SHP77 (cell line): ENCODE data around the gene ASMTL.
"Not testable (repeated sequence)": the region's sequence is repeated elsewhere in the genome, so short reads cannot be mapped to it uniquely, and the experiment has no call there.

Experiments used
- DNase-seq, 2 experiments: peaks; one replicate each; lab custom pipeline; 2025; lab: John Stamatoyannopoulos, UW

Gene ASMTL

GRCh38 chrX:1387141-1387776 lies 65.5 kb downstream of the ASMTL start:
- no peak for DNase-seq

GRCh38 chrX:1386338-1387127 lies 66.2 kb downstream of the ASMTL start:
- DNase-seq = no peak

- DNase-seq = no peak
These were observed 67.2 kb downstream of the ASMTL start for GRCh38 chrX:1385253-1386223.

- DNase-seq = no peak
These were observed 68.0 kb downstream of the ASMTL start for GRCh38 chrX:1384658-1385252.

GRCh38 chrX:1380672-1381233 lies 72.0 kb downstream of the ASMTL start:
- DNase-seq = no peak

- DNase-seq = no peak
These were observed 74.4 kb downstream of the ASMTL start for GRCh38 chrX:1378306-1378759.

GRCh38 chrX:1368385-1368698 lies 84.4 kb downstream of the ASMTL start:
- DNase-seq = no peak

GRCh38 chrX:1366363-1366762 lies 86.3 kb downstream of the ASMTL start:
- not testable (repeated sequence) for DNase-seq

GRCh38 chrX:1361910-1362309 lies 90.8 kb downstream of the ASMTL start:
- no peak for DNase-seq

GRCh38 chrX:1361275-1361674 lies 91.4 kb downstream of the ASMTL start:
- no peak for DNase-seq

- DNase-seq = no peak
These were observed 92.5 kb downstream of the ASMTL start for GRCh38 chrX:1360171-1360570.

GRCh38 chrX:1359477-1359873 lies 93.2 kb downstream of the ASMTL start:
- DNase-seq = no peak

- DNase-seq = no peak
These were observed 93.8 kb downstream of the ASMTL start for GRCh38 chrX:1358793-1359476.

- DNase-seq = no peak
These were observed 94.7 kb downstream of the ASMTL start for GRCh38 chrX:1357993-1358392.

- no peak for DNase-seq
These were observed 97.3 kb downstream of the ASMTL start for GRCh38 chrX:1355131-1356046.

GRCh38 chrX:1354036-1355019 lies 98.4 kb downstream of the ASMTL start:
- no peak for DNase-seq
